AG10803 (cell line): Measurements from ENCODE around the gene CDH4.

Experiments
- DNase-seq: peaks from one replicate; pipeline ENCODE4 v3.0.0; 2010; ENCODE audit warnings: low read depth
- H3K4me3 ChIP-seq: 2 replicates; pipeline ENCODE4 v1.5.1; 2011; ENCODE audit warnings: mild to moderate bottlenecking, low read length, control low read depth
- TF ChIP-seq, protein P1 (sequence below): conservative IDR thresholded peaks from 2 replicates; pipeline ENCODE4 v1.5.1; 2011; ENCODE audit warnings: mild to moderate bottlenecking, low read length, control low read depth, inconsistent platforms

The CDH4 gene

DNA sequence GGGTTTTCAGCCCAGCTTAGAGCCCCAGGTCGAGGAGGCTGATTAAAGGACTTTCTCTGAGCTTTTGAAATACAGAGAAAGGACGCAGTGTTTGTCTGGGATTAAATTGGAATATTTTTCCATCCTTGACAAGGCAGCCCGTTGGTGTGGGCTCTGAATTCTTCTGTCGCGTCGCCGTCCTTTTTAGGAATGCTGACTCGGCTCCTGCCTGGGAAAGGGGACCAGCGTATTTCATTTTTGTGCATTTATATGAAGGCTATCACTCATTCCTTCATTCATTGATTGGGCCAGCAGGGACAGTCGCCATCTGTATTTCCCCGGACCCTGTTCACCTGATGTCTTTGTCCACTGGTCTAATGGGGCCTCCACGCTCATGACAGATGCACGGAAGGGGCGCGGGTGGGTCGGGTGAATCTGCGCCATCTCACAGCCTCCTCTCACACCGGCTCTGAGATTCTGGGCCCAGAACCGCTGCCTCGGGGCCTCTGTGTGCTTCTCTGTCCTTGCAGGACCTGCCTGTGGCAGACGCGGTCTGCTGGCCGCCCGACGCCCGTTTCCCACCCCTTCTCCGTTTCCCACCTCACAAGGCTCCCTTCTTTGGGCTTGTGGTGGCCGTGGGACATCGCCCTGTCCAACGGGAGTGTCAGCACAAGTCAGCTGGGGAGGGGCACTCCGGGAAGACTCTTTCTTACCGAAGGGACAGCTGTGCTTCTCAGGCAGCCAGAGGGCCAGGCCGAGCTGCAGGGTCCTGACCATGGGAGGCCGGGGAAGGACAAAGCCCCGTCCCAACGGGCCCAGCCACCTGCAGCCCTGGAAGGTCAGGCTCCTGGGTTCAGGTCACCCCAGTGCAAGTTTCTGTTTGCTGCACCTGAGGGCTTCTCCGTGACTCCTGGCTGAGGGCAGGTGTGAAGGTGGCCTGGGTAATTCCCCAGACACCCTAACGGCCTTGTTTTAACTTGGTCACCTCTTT lies 656.3 kb downstream of the CDH4 start:
- no peak overlapping the region for H3K4me3 ChIP-seq
- TF ChIP-seq, protein P1, sequence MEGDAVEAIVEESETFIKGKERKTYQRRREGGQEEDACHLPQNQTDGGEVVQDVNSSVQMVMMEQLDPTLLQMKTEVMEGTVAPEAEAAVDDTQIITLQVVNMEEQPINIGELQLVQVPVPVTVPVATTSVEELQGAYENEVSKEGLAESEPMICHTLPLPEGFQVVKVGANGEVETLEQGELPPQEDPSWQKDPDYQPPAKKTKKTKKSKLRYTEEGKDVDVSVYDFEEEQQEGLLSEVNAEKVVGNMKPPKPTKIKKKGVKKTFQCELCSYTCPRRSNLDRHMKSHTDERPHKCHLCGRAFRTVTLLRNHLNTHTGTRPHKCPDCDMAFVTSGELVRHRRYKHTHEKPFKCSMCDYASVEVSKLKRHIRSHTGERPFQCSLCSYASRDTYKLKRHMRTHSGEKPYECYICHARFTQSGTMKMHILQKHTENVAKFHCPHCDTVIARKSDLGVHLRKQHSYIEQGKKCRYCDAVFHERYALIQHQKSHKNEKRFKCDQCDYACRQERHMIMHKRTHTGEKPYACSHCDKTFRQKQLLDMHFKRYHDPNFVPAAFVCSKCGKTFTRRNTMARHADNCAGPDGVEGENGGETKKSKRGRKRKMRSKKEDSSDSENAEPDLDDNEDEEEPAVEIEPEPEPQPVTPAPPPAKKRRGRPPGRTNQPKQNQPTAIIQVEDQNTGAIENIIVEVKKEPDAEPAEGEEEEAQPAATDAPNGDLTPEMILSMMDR, result no peak

DNA sequence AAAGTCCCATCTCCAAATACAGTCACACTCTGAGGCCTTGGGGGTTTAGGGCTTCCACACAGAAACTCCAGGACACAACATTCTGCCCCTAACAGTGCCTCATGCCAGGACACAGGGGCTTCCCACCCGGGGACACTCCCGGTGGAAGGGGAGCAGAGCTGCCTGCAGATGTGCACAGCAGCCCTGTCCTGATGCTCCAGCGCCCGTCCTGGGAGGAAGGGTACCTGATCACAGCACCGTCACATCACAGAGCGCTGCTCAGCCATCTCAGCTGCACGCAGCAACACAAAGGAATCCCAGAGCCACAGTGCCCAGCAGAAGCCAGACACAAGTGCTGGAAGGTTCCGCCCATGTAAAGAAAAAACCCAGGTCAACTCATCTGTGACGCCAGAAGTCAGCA lies 657.0 kb downstream of the CDH4 start:
- TF ChIP-seq, protein P1, result no peak
- no peak for DNase-seq
- H3K4me3 ChIP-seq, result no peak overlapping the region

More for the DNA sequence above, 656.3 kb downstream of the CDH4 start:
- DNase-seq, result no peak

DNA sequence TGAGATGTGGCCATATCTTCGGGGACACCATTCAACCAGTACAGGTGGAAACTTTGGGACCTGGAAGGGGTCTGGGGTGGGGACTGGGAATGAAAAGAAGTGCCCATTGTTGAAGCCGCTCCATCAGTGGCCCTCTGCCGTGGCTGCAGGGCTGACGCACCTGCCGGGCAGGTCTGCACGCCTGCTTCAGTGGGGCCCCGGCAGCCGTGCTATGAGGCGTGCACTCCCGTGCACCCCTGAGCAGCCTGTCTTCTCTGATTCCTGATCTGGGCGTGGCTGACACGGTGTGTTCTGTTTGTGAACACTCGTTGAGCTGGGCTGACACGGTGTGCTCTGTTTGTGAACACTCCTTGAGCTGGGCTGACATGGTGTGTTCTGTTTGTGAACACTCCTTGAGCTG lies 657.8 kb downstream of the CDH4 start:
- H3K4me3 ChIP-seq, result no peak overlapping the region
- TF ChIP-seq, protein P1, result no peak
- DNase-seq, result no peak

DNA sequence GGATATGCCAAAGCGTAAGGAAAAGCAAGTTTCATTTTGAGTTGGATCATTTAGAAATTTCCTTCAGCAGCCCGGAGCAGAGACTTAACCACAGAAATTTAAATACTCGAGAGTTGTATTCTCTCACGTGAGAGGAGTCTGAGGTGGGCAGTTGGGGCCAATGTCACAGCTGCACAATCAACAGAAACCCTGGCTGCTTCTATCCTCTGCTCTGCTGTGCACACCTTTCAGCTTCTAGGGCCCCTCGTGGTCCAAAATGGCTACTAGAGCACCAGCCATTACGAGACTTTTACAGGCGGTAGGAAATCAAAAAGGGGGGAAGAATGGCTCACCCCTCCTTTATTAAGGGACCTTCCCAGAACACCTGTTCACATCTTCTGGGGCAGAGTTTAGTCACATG lies 659.8 kb downstream of the CDH4 start:
- no peak for DNase-seq

DNA sequence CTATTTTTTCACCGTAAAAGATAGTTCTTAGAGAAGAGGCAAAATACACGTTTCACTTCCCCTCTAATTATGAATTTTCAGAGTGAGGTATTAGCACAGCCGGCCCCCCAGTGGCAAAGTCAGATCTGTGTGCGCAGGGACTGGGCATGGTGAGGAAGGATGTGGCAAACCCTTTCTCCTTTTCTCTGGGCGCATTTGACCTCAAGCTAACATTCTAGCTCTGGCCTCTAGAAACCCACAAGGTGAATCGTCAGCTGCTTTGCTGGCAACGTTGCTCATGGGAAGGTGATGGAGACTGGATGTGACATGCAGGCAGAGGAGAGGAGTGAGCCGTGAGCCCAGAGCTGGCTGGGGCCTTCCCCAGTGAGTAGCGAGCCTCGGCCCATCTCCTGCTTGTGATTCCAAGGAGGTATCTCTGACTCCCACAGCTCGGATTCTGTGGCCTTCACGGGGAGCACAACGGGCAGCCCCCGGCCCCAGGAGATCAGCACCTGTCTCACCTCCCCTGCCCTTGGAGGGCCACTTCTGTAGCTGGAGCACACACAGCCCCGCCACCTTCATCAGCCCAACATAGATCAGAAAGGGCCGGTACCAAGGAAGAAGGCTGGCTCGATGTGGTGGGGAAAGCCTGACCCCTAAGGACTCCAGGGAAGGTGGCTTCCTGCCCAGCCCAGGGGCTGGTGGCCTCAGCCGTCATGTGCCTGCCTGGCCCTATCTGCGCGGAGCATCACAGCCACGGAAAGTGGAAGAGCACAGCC lies 660.8 kb downstream of the CDH4 start:
- no peak overlapping the region for H3K4me3 ChIP-seq
- TF ChIP-seq, protein P1, result no peak
- DNase-seq, result no peak

More for the DNA sequence above, 659.8 kb downstream of the CDH4 start:
- TF ChIP-seq, protein P1, result no peak
- H3K4me3 ChIP-seq, result no peak overlapping the region

DNA sequence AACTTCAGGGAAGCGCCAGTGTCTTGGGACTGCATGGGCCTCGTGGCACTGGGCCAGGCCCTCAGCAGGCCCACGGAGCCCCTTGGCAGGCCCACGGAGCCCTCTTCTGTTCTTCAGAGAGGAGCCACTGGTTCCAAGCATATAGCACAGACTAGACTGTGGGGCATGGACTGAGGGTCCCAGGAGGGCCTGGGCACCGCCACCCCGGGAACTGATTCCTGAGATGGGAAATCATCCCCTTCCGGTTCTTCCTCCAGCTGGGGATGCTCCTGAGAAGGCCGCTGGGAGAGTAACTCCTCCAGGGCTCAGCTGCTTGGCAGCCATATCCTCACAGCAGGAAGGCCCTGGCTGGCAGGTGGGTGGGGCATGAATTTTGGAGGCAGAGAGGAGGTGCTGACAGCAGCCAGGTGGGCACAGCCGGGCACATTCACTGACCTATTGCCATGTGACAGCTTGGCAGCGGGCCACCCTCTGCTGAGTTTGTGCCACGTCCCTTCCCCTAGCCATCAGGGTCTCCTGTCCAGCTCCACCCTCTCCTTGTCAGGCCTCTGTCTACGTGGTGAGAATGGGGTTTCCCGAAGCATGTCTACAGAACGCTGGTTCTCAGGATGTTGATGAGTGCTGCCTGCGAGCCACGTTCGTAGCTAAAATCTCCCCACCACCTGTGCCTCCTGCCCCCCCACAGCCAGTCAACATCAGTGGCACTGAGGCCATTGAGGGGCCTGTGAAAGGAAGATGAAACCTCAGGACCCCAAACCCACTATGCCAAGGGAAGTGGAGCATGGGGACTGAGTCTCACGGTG lies 661.6 kb downstream of the CDH4 start:
- no peak overlapping the region for H3K4me3 ChIP-seq
- no peak for DNase-seq
- TF ChIP-seq, protein P1, result no peak
